Epidermal melanocyte (primary cell): ENCODE results near the gene ACSL4.
"Not testable (repeated sequence)": the region's sequence is repeated elsewhere in the genome, so short reads cannot be mapped to it uniquely, and the experiment has no call there.

Experiments used
- DNase-seq: peaks from one replicate; pipeline ENCODE4 v3.0.0; 2011; ENCODE audit warnings: low spot score; ENCODE audit not compliant: insufficient read length

The ACSL4 gene

DNA sequence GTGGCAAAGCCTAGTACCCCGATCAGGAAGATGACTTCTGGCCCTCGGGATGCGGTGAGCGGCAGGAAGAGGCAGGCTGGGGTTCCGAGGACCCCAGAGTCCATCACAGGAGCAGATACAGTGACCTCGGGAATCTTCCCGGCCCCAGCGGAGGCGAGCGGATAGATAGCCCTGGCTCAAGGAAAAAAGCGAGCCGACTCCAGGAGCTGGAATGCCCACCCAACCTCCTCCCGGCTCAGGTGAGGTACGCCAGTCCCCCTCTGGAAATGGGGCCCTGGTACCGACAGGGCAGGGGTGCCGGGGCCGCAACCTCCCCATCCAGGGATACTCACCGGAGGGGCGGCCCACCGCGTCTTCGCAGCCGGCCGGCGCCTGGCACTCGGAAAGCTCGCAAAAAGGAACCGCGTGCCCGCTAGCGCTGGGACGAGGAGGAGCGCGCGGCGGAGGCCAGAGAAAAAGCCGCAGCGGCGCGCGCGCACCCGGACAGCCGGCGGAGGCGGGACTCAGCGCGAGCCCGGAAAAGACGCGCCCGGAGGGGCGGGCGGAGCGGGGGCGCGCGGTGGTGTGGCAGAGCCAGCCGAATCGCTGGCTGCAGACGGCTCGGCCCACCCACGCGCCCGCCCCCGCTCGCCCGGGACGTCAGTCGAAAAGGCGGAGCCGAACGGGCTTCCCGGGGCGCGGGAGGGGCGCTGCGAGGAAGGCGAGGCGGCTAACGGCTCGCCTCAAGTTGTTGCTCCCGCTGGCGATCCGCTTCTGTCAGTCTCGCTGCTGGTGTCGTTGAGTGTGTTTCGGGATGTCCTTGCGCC lies at the start of gene ACSL4:
ACSL4 (minus strand) TSS at position 451 of the 806 bp plus-strand sequence. CDS start 49,894 bp downstream, outside the sequence.
- peak; percentile 23 for DNase-seq

DNA sequence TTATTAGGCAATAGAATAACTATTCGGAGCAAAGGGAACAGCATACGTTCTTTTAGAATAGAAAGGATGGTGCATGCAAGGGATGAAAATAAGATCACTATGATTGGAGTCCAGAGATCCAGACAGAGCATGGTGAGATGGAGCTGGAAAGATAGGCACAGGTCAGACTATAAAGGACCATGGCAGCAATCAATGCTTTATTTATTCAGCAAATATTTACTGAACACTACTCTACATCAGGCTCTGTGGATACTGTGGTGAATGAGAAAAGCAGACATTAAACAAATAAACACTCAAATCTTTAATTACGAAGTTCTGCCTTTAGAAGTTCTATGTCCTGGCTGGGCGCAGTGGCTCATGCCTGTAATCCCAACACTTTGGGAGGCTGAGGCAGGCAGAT lies 44.7 kb upstream of the ACSL4 start:
- no peak for DNase-seq

DNA sequence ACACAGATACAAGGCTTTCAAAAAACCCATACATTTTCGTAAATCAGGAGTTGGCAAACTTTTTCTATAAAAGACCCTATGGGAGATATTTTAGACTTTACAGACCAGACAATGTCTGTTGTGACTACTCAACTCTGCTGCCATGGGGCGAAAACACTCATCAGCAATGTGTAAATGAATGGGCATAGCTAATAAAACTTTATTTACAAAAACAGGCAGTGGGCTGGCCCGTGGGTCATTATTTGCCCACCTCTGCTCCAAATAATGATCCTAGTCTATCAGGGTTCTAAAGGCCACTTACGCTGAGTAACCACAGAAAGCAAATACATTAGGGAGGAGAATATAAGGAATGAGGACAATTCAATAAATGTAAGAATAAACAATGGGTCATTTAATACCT lies 43.9 kb upstream of the ACSL4 start:
- DNase-seq, result no peak

DNA sequence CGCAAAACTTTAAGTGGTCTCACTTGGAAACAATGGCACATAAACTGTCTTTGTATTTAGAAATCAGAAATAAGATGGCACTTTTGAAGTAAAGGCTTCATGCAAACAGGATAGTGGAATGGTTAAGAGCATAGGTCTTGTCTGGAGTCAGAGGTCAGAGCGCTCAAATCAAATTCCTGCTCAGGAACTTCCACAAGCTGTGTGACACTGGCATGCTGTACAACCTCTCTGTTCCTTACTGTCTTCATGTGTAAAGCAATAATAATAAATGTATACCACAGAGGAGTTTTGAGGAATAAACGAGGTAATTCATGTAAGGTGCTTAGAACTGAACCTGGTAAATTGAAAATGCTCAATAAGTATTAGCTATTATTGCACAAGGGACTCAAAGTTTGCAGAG lies 43.4 kb upstream of the ACSL4 start:
- no peak for DNase-seq

DNA sequence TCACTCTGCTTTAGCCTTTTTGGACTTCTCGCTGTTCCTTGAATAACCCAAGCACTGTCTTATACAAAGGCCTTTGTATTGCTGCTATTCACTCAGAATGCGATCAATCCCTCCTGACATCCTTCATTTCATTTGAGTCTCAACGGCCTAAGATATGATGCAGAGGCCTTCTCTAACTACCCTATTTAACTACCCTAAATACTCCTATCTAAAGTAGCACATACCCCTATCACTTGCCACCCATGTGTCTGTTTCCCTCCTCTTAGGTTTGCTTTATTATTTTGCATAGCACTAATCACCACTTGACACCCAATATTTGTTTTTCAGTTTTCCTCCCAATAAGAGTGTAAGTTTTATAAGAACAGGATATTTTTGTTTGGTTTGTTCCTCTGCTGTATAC lies 42.3 kb upstream of the ACSL4 start:
- no peak for DNase-seq

DNA sequence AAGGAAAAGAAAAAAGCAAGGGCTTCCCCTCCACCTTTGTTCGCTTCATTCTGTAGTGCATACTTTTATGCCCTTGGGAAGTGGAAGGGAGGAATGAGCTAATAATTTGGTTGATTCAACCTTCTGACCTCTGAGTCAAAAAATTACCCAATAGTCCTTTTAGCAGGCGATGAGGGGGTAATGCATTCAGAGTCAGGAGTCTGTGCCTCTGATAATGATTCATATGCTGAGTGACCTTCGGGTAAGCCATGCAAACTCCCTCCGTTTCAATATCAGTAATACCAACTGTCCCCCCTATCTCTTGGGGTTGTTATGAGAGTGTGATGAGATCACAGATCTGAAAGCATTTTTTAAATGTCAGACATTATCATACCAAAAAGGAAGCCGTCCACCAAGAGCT lies 41.6 kb upstream of the ACSL4 start:
- DNase-seq, result no peak

DNA sequence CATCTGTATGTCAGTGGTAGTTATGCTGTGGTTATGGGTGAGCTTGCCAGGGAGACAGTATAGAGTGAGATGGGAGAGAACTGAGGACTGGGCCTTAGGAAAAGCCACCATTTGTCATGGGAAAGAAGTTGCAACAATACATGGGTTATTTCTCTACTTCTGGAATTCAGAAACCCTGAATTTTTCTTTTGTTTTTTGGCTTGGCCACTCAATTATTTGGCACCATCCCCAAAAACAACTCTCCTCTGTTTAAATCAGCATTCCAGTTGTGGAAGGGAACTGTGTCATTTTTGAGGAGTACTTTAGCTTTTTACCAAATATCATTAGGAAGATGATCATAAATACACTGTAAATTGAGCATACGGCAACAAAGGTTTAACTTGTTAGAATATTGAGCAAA lies 41.1 kb upstream of the ACSL4 start:
- no peak for DNase-seq

DNA sequence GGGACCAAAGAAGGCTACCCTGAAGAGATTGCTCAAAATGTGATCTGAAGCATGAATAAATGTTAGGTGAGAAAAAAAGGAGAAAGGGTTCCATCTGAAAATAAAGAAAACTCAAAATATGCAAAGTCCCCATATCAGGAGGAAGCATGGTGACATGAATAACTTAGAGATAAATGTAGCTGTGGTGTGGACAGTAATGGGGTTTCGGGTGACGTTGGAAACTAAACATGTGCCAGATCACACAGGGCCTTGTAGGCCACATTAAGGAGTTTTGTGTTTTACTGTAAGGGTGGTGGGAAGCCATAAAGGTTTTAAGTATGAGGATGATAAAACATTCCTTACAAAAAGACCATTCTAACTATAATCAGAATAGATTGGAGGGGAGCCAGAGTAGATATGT lies 40.3 kb upstream of the ACSL4 start:
- no peak for DNase-seq

DNA sequence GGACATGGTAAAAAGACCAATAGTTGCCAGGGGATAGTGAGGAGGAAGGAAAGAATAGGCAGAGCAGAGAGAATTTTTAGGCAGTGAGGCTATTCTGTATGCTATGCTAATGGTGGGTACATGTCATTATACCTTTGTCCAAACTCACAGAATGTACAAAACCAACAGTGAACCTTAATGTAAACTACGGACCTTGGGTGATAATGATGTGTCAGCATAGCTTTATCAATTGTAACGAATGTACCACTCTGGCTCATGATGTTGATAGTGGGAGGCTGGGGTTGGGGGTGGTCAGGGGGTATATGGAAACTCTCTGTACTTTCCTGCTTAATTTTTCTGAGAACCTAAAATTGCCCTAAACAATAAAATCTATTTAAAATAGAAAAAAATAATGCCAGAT lies 37.7 kb upstream of the ACSL4 start:
- DNase-seq, result no peak

DNA sequence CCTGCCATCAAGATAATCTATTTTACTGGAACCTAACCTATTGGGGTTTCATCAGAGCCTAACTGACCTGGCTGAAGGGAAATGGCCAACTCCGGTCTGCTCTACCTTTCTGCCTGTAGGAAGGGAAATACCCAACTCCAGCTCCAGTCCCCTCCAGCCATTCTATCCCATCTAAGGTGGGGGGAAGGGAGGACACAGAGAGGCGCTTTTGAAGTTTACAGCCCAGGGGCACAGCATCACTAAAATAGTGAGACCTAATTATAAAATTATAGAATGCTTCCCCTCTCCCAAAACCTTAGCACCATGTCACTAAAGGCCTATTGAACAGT lies 27.8 kb upstream of the ACSL4 start:
- DNase-seq, result no peak

DNA sequence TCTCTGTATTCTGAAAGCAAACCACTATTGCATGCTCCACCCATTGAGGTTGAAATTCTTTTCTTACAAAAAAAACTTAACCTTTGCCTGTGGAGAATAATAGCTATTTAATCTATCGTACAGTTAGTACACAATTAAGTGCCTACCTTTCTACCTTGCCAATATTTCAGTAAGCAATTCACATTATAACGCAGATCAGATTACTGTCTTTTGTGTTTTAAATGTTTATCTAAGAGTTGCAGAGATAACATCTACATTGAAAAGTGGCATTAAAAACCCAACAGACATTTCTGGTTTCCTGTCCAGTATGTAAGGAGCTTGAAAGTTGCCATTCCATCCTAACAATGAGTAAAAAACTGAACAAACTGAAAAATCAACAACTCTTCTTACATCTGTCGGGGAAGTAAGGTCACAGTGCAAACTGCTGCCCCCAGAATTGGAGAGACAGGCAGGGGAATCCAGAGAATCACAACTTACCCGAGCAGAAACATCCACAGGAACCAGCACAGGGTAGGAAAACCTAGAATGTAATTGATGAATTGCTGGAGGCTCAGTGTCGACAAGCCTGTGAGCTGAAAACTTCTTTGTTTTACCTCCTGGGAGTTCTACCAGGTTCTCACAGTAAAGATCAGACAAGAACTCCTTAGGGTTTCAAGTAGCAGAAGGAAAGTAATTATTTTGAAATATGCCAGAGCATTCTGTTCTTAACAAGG lies 27.3 kb upstream of the ACSL4 start:
- DNase-seq, result no peak

DNA sequence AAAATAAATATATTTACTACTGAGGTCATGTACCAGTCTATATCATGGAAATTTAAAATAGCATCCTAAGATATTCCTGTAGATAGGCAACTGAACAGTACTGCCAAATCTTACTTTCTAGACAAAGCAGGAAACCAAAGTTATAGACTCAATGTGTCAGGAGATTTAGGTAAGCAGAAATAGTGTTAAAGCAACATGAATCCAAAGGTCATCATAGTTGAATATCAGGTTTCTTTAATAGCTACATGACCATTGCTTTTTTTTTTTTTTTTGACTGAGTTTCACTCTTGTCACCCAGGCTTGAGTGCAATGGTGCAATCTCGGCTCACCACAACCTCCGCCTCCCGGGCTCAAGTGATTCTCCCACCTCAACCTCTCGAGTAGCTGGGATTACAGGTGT lies 20.2 kb upstream of the ACSL4 start:
- no peak for DNase-seq

DNA sequence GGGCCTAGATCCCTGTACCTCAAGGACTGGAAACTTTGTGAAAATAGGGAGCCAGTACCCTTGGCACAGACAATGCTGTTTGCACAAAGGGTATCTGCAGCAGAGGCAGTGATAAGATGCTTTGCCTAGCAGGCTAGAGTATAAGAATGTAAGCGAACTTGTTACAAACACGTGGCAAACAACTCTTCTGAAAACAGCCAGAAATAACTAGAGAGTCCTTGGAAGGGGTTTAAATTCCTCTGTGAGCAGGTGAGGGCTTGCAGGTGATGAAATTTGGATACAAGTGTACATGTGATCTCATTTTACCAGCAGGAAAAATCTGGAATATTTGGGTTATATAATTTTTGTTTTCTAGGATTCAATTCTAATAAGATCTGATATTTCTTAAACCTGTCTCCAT lies 18.6 kb upstream of the ACSL4 start:
- no peak for DNase-seq

DNA sequence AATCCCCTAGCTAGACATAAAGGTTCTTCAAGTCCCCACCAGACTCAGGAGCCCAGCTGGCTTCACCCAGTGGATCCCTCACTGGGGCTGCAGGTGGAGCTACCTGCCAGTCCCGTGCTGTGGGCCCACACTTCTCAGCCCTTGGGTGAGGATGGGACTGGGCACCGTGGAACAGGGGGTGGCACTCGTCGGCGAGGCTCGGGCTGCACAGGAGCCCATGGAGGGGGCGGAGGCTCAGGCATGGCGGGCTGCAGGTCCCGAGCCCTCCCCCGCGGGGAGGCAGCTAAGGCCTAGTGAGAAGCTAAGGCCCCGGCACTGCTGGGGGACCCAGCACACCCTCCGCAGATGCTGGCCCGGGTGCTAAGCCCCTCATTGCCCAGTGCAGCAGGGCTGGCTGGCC lies 16.1 kb upstream of the ACSL4 start:
- no peak for DNase-seq

DNA sequence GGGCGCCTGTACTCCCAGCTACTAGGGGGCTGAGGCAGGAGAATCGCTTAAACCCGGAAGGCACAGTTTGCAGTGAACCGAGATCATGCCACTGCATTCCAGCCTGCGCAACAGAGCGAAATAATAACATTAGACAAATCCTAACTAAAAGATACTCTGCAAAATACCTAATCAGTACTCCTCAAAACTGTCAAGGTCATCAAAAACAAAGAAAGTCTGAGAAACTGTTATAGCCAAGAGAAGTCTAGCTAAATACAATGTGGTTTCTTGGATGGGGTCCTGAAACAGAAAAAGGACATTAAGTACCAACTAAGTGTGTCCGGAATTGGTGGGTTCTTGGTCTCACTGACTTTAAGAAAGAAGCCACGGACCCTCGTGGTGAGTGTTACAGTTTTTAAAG lies 14.6 kb upstream of the ACSL4 start:
- DNase-seq, result no peak

DNA sequence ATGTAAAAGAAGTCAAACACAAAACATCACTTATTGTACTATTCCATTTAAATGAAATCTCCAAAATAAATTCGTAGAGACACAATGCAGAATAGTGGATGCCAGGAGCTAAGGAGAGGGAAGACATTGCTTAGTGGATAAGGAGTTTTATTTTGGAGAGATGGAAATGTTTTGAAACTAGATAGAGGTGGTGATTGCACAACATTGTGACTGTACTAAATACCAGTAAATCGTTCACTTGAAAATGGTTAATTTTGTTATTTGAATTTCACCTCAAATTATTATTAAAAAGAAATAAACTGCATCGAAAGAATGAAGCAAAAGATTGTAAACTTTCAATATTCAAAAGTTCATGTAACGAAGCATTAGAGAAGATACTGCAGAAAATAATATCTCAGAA lies 9.7 kb upstream of the ACSL4 start:
- no peak for DNase-seq

DNA sequence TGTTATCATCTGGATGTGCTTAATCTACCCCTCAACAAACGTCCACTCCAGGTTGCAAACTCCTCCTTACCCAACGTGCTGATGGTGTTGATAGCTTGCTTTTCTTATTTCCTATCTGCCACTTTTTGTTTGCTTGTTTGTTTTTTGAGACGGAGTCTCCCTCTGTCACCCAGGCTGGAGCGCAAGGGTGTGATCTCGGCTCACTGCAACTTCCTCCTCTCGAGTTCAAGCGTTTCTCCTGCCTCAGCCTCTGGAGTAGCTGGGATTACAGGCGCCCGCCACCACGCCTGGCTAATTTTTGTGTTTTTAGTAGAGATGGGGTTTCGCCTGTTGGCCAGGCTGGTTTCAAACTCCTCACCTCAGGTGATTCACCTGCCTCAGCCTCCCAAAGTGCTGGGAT lies 7.8 kb upstream of the ACSL4 start:
- not testable (repeated sequence) for DNase-seq

DNA sequence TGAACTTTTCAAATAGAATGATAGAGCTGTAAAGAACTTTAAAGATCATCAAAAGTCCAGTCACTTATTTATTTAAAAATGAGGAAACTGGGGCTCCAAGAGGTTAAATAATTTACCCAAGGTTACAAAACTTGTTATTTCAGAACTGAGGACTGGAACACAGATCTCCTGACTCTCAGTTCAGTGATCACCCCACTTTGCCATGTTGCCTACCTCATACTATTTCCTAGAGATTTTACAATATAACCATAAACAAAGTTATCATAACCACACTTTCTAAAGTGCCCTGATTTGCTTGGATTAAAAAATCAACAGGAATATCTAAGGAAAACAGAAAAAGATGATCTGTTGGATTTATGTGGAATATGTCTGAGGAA lies 7.4 kb upstream of the ACSL4 start:
- no peak for DNase-seq

DNA sequence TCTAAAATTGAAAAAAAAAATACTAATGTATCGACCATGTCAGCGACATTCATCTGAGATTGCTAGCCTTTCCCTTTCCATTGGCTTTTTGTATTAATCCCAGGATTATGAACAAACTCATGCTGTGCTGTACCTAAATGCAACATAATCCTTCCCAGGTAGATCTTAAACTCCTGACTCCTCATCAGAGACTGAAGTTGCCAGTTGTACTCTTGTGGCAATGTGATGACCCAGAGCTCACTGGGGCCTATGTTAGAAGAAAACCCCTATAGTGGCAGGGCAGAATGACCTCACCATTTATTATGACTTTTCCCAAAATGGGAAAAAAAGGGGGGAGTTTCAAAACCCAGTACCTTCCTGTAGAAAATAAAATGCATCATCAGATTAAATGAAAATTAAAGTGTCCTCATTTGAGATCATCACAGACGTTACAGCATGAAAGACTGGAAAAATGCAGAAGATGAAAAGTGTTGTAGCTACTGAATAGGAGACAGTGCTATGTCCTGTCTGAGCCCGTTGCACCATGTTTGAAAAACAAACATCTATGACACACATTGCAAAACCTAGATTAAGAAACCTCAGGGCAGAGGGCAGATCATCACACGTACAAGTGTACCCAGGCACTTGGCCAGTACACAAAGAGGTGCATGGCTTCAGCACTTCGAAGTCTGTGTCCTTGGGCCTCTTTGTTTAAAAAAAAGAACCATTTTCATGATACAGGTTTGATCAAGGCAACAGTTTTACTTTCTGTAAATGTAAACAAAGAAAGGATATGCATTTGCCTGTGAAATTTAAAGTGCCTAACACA lies 6.8 kb upstream of the ACSL4 start:
- no peak for DNase-seq

DNA sequence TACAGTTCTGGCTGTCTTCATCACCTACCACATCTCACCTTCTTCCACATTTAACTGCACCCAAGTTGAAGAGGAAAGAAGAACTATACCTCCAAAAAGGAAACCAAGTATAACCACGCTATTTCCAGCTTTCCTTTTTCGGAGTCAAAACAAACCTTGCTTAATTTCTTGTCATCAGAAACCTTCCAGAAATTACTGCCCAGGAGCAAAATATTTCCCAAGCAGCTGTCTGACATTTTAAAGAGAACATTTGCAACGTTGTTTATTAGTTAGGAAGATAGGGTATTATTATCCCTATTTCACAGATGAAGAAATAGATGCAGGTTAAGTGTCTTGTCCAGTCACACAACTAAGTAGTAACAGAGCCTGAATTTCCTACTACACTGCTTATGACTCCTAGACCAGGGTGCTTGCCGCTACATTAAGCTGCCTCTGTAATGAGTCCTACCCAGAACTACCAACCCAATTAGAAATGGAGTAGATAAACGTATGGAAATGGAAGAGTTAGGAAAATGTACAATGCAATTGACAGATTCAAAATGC lies 2.2 kb upstream of the ACSL4 start:
- no peak for DNase-seq

DNA sequence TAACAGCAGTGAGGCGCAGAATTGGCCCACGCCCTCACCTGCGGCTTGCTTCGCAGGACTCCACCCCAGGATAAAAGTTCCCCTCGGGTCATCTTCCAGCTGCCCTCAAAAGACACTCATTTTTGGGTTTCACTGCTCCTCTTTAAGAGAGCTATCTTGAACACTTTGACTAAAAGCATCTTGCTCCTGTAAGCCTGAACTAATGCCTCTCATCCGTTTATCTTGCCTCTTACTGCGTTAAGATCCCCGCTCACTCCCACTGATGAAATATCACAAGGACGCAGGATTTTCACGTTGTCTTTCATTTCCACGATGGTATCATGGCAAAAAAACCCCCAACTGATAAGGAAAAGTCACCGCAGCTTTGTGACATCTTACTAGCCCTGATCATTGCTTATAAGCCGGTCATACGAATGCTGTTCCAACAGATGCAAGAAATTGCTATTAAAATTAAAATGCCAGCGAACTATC lies 591 bp upstream of the ACSL4 start:
- no peak for DNase-seq
